Mesendoderm (in vitro differentiated cells): ENCODE measurements around the gene DDX59.

Experiments used
- DNase-seq: peaks from one replicate; pipeline ENCODE4 v3.0.0; 2013
- H2AK5ac ChIP-seq: 2 replicates; pipeline ENCODE4 v1.6.1; 2013; ENCODE audit warnings: low read length, inconsistent platforms
- H2BK120ac ChIP-seq: 2 replicates; pipeline ENCODE4 v1.6.1; 2013; ENCODE audit warnings: low read depth, mild to moderate bottlenecking, low read length, moderate library complexity, mixed read lengths
- H2BK15ac ChIP-seq: replicated peaks from 2 replicates; pipeline ENCODE4 v1.6.1; 2013; ENCODE audit warnings: low read depth, mild to moderate bottlenecking, moderate library complexity
- H2BK5ac ChIP-seq: 2 replicates; pipeline ENCODE4 v1.6.1; 2013; ENCODE audit warnings: low read length, inconsistent platforms
- H3K18ac ChIP-seq: 2 replicates; pipeline ENCODE4 v1.6.1; 2013; ENCODE audit warnings: mild to moderate bottlenecking, low read length, mixed read lengths
- H3K23ac ChIP-seq: one replicate; pipeline ENCODE4 v1.6.1; 2013; ENCODE audit warnings: low read length
- H3K27ac ChIP-seq: 2 replicates; pipeline ENCODE4 v1.5.1; 2013; ENCODE audit warnings: low read depth, mild to moderate bottlenecking, inconsistent platforms, low read length, moderate library complexity
- H3K27me3 ChIP-seq: 2 replicates; pipeline ENCODE4 v1.6.1; 2013; ENCODE audit warnings: low read length, control low read depth, mild to moderate bottlenecking, inconsistent platforms; ENCODE audit not compliant: insufficient read depth, poor library complexity
- H3K36me3 ChIP-seq: 2 replicates; pipeline ENCODE4 v1.6.1; 2013; ENCODE audit warnings: low read length, inconsistent platforms; ENCODE audit not compliant: control insufficient read depth, insufficient read depth
- H3K4ac ChIP-seq: one replicate; pipeline ENCODE4 v1.6.1; 2013; ENCODE audit warnings: low read depth, mild to moderate bottlenecking, low read length, moderate library complexity
- H3K4me1 ChIP-seq: 2 replicates; pipeline ENCODE4 v1.6.1; 2013; ENCODE audit warnings: low read depth, low read length, inconsistent platforms; ENCODE audit not compliant: control insufficient read depth
- H3K4me2 ChIP-seq: 2 replicates; pipeline ENCODE4 v1.6.1; 2013; ENCODE audit warnings: low read length
- H3K4me3 ChIP-seq: 2 replicates; pipeline ENCODE4 v1.5.1; 2013; ENCODE audit warnings: mild to moderate bottlenecking, low read length
- H3K56ac ChIP-seq: one replicate; pipeline ENCODE4 v1.6.1; 2013; ENCODE audit warnings: low read length
- H3K79me1 ChIP-seq: 2 replicates; pipeline ENCODE4 v1.6.1; 2013; ENCODE audit warnings: low read length, inconsistent platforms
- H3K79me2 ChIP-seq: 2 replicates; pipeline ENCODE4 v1.6.1; 2013; ENCODE audit warnings: mild to moderate bottlenecking, low read length; ENCODE audit not compliant: control insufficient read depth, insufficient read depth
- H3K9ac ChIP-seq: 2 replicates; pipeline ENCODE4 v1.6.1; 2013; ENCODE audit warnings: low read length, inconsistent platforms
- H4K5ac ChIP-seq: one replicate; pipeline ENCODE4 v1.6.1; 2013; ENCODE audit warnings: low read length
- H4K8ac ChIP-seq: one replicate; pipeline ENCODE4 v1.6.1; 2013; ENCODE audit warnings: low read depth, mild to moderate bottlenecking, control low read depth, low read length, moderate library complexity
- WGBS: extraction: QIAGEN DNeasy Blood & Tissue Kit; methylation state at CpG from one replicate; pipeline ENCODE4 v1.1.7; 2013; ENCODE audit warnings: low lambda C conversion rate, missing lambda C conversion rate; ENCODE audit not compliant: insufficient coverage; ENCODE audit errors: extremely low coverage; 5-methylcytosine and 5-hydroxymethylcytosine counted together

Gene DDX59

GRCh38 chr1:200668514-200669313 lies 993 bp downstream of the DDX59 start:
- H2BK15ac ChIP-seq, result no peak overlapping the region
- no peak overlapping the region for H3K23ac ChIP-seq
- peak; percentile 71 for DNase-seq
- no CpG with 5 or more reads among the region's 7 CpGs for WGBS
- H3K36me3 ChIP-seq, result no peaks in the 10 kb centered on the region
- H3K18ac ChIP-seq, result peak overlapping the region; percentile 68
- H4K5ac ChIP-seq, result no peak overlapping the region
- H3K56ac ChIP-seq, result peak overlapping the region; percentile 56
- peak overlapping the region; percentile 91 for H3K9ac ChIP-seq
- peaks cover 3% of the 10 kb centered on the region for H3K79me1 ChIP-seq
- no peak overlapping the region for H2BK120ac ChIP-seq
- H3K4ac ChIP-seq, result peak overlapping the region; percentile 36
- no peaks in the 10 kb centered on the region for H3K79me2 ChIP-seq
- H3K4me2 ChIP-seq, result peak overlapping the region; percentile 3
- H4K8ac ChIP-seq, result no peak overlapping the region
- H3K27me3 ChIP-seq, result no peaks in the 10 kb centered on the region
- peaks cover 5% of the 10 kb centered on the region for H3K4me1 ChIP-seq
- peak overlapping the region; percentile 100 for H3K27ac ChIP-seq
- H2AK5ac ChIP-seq, result no peak overlapping the region
- H3K4me3 ChIP-seq, result no peak overlapping the region
- H2BK5ac ChIP-seq, result no peak overlapping the region

- H3K4me1 ChIP-seq, result peaks cover 5% of the 10 kb centered on the region
- WGBS, result no CpG with 5 or more reads among the region's 8 CpGs
Observed at GRCh38 chr1:200666309-200666708, 3.4 kb downstream of the DDX59 start.

GRCh38 chr1:200665861-200666260 lies 3.8 kb downstream of the DDX59 start:
- H3K79me2 ChIP-seq, result no peaks in the 10 kb centered on the region
- peaks cover 5% of the 10 kb centered on the region for H3K4me1 ChIP-seq
- WGBS, result no CpG with 5 or more reads among the region's 2 CpGs
- no peak overlapping the region for H3K23ac ChIP-seq
- H3K4me2 ChIP-seq, result no peak overlapping the region
- H4K8ac ChIP-seq, result no peak overlapping the region
- no peaks in the 10 kb centered on the region for H3K27me3 ChIP-seq
- H2AK5ac ChIP-seq, result no peak overlapping the region
- peak; percentile 68 for DNase-seq
- no peak overlapping the region for H3K27ac ChIP-seq
- H3K36me3 ChIP-seq, result no peaks in the 10 kb centered on the region
- H3K9ac ChIP-seq, result no peak overlapping the region
- H2BK5ac ChIP-seq, result peak overlapping the region; percentile 62
- peaks cover 3% of the 10 kb centered on the region for H3K79me1 ChIP-seq
- H3K4ac ChIP-seq, result no peak overlapping the region
- H2BK120ac ChIP-seq, result no peak overlapping the region
- no peak overlapping the region for H3K4me3 ChIP-seq
- H3K18ac ChIP-seq, result no peak overlapping the region
- H2BK15ac ChIP-seq, result no peak overlapping the region
- no peak overlapping the region for H4K5ac ChIP-seq
- H3K56ac ChIP-seq, result no peak overlapping the region

More at GRCh38 chr1:200666309-200666708, 3.4 kb downstream of the DDX59 start:
- Histone ChIP-seq H3K27me3 (no peaks in the 10 kb centered on the region), H3K4ac (no peak overlapping the region), H4K8ac (no peak overlapping the region), H3K79me1 (peaks cover 3% of the 10 kb centered on the region), H3K18ac (no peak overlapping the region), H3K79me2 (no peaks in the 10 kb centered on the region), H2AK5ac (no peak overlapping the region), H3K56ac (no peak overlapping the region), H3K4me3 (no peak overlapping the region), H2BK15ac (no peak overlapping the region), H2BK120ac (no peak overlapping the region), H3K23ac (no peak overlapping the region), H3K27ac (no peak overlapping the region), H3K9ac (peak overlapping the region; percentile 3), H3K36me3 (no peaks in the 10 kb centered on the region), H3K4me2 (no peak overlapping the region), H4K5ac (no peak overlapping the region), H2BK5ac (peak overlapping the region; percentile 62)
- DNase-seq, result peak; percentile 9

- Histone ChIP-seq H2AK5ac (no peak overlapping the region), H3K4me3 (no peak overlapping the region), H3K36me3 (no peaks in the 10 kb centered on the region), H2BK120ac (no peak overlapping the region), H4K5ac (no peak overlapping the region), H3K79me2 (no peaks in the 10 kb centered on the region), H3K4me1 (peaks cover 6% of the 10 kb centered on the region), H2BK15ac (no peak overlapping the region), H2BK5ac (no peak overlapping the region), H3K27ac (no peak overlapping the region), H3K18ac (no peak overlapping the region), H3K27me3 (no peaks in the 10 kb centered on the region), H4K8ac (no peak overlapping the region), H3K4ac (no peak overlapping the region), H3K9ac (no peak overlapping the region), H3K4me2 (no peak overlapping the region), H3K79me1 (peaks cover 2% of the 10 kb centered on the region), H3K56ac (no peak overlapping the region), H3K23ac (no peak overlapping the region)
- DNase-seq, result no peak
- WGBS, result no CpG with 5 or more reads among the region's 6 CpGs
Observed at GRCh38 chr1:200660719-200661118, 9.0 kb downstream of the DDX59 start.

- peak; percentile 97 for DNase-seq
- H3K36me3 ChIP-seq, result no peaks in the 10 kb centered on the region
Observed at GRCh38 chr1:200659269-200659668, 10.4 kb downstream of the DDX59 start.

More at GRCh38 chr1:200659269-200659668, 10.4 kb downstream of the DDX59 start:
- no peaks in the 10 kb centered on the region for H3K79me2 ChIP-seq
- no peak overlapping the region for H3K4me3 ChIP-seq
- no peak overlapping the region for H2AK5ac ChIP-seq
- H3K4ac ChIP-seq, result no peak overlapping the region
- peaks cover 2% of the 10 kb centered on the region for H3K79me1 ChIP-seq
- no peak overlapping the region for H3K4me2 ChIP-seq
- H3K18ac ChIP-seq, result no peak overlapping the region
- H3K27ac ChIP-seq, result no peak overlapping the region
- no peak overlapping the region for H3K9ac ChIP-seq
- no peaks in the 10 kb centered on the region for H3K27me3 ChIP-seq
- no peak overlapping the region for H2BK15ac ChIP-seq
- no peak overlapping the region for H4K8ac ChIP-seq
- H3K23ac ChIP-seq, result no peak overlapping the region
- no CpG with 5 or more reads among the region's 1 CpG for WGBS
- peaks cover 6% of the 10 kb centered on the region for H3K4me1 ChIP-seq
- no peak overlapping the region for H2BK5ac ChIP-seq
- no peak overlapping the region for H4K5ac ChIP-seq
- no peak overlapping the region for H2BK120ac ChIP-seq
- no peak overlapping the region for H3K56ac ChIP-seq
